ENCODE results near the gene DNMT3L. TPM values are rescaled to one million over a fixed set of nuclear protein-coding genes. Genes with fewer than 3 reads are reported as not detected.
"Not testable (repeated sequence)": the region's sequence is repeated elsewhere in the genome, so short reads cannot be mapped to it uniquely, and the experiment has no call there.

DNMT3L gene
- polyA plus RNA-seq: not detected

DNA sequence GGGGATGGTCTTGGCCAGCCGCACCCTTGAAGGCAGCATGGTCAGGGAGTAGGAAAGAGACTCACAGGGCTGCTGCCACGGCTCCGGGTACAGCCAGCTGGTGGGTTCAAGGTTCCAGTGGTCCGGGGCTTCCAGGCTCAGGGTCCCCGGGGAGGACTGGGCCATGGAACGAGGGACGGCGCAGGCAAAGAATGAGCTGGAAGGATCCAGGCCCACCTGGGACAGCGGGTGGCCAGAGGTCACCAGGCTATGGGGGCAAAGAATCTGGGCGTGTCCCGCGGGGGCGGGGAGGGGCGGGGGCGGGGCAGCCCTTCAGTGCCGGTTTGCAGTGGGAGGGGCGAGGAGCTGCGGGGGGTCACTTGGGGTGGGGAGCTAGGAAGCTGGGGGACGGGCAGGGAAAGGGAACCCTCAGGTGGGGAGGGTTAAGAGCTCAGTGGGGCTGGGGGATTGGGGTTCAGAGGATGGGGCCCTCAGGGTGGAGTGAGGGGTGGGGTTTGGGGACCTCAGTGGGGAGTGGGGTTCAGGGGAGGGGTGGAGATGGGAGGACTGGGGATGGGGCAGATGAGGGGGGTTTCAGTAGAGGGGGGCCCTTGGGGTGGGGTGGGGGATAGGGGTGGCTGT, at the start of gene DNMT3L:
Gene DNMT3L (minus strand): TSS at position 223 of the 621 bp plus-strand sequence. CDS start 638 bp downstream, outside the sequence.
- Mint-ChIP-seq H3K27ac (no peak within 1 kb of the TSS), H3K27me3 (ENCODE audit: low read depth in 3 of 3) (no peaks in the 10 kb centered on the region), H3K9me3 (no peaks in the 10 kb centered on the region), H3K36me3 (no peaks in the 10 kb centered on the region), H3K4me3 (no peak within 1 kb of the TSS), H3K4me1 (no peaks in the 10 kb centered on the region)
- DNase-seq: no peak

DNA sequence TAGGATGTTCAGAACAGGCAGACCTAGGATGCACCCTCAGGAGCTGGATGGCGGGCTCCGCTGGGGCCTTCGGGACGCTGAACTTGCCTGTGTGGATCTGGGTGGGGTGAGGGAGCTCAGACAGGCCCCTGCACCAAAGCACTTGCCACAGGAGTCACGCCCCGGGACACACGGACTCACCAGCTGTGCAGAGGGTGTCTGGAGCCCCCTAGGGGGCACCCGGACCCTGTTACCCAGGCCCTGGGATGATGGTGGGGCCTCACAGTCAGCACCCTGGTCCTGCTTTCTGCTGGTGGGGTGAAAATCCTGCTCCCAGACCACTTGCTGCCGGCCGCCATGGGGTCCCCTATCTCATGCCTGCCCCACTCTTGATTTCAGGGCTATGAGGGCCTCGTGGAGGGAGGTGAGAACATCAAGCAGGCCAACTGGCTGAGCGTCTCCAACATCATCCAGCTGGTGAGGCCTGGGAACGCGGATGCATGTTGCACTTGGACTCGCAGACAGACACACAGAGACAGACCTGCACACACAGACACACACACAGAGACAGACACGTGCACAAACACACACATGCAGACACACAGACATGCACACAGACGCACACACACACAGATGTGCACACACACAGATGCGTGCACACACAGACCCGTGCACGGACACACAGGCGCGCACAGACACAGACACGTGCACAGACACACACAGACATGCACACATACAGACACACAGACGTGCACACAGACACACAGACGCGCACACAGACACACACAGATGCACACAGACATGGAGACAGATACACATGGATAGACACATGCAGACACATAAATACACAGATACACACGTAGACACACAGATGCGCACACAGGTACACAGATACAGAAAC, 49.2 kb upstream of the DNMT3L start:
- H3K27ac Mint-ChIP-seq: peak overlapping the region in 2 of 6 donors; percentile 47 to 68
- H3K4me3 Mint-ChIP-seq: no peak overlapping the region
- H3K27me3 Mint-ChIP-seq (ENCODE audit: low read depth in 3 of 3): peaks cover 1 to 3% (median 2%) of the 10 kb centered on the region in 3 donors
- H3K9me3 Mint-ChIP-seq: no peaks in the 10 kb centered on the region
- no peak for DNase-seq
- peaks cover 5 to 7% (median 6%) of the 10 kb centered on the region in 3 donors for H3K36me3 Mint-ChIP-seq
- H3K4me1 Mint-ChIP-seq: peaks cover 0 to 4% of the 10 kb centered on the region in 2 donors

DNA sequence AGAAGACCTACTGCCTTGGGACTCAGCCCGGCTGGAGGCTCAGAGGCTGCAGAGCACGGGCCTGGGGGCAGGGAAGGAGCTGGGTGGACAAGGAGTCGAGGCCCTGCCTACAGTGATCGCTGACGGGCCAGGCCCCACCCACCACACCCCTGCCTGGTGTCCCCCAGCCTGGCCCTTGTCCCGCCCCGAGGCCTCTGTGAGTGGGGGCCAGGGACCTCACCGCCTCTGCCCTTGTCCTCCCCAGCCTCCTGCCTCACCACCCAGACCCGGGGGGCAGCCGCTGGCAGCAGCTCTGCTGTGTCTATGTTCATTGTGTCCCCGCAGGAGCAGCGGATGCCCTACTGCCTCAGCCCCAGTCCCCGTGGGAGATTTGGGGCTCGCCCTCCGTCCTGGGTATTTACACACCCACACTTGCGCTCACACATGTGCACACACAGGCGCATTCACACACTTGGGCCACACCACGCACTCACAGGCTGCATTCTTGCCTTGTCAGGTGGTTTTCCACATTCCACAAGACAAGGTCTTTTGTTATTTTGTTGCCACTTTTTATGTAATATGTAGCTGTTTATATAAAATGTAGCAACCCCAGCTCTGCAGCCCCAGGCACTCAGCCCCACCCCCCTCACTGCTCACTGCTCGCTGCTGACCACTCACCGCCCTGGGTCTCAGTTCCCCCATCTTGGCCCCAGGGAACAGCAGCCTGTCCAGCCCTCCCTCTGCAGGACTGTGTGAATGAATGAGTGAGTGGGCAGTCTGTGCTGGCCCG, 45.4 kb upstream of the DNMT3L start:
- H3K27ac Mint-ChIP-seq: peak overlapping the region in 1 of 6 donors; percentile 45
- H3K36me3 Mint-ChIP-seq: peaks cover 5 to 7% (median 6%) of the 10 kb centered on the region in 3 donors
- H3K4me1 Mint-ChIP-seq: peaks cover 17 to 19% of the 10 kb centered on the region in 2 donors
- DNase-seq: no peak
- H3K4me3 Mint-ChIP-seq: no peak overlapping the region
- H3K9me3 Mint-ChIP-seq: no peaks in the 10 kb centered on the region
- H3K27me3 Mint-ChIP-seq (ENCODE audit: low read depth in 3 of 3): peaks cover 1 to 2% (median 2%) of the 10 kb centered on the region in 3 donors

DNA sequence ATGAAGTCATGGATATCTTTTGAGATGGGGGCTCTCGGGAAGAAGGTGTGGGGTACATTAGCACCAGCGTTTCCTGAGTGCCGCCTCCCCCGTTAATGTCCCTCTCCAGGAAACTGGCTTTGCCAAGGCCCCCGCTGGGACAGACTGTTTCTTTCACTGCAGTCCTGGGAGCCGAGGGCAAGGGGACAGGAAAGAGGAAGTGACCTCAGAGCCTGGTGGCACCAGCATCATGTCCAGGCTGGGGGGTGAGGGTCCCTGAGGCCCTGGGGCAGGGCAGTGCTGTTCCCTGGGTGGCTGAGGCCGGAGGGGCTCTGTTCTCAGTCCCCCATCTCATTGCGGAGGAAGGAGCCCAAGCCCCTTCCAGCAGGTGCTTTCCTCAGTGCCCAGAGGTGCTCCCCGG, 44.0 kb upstream of the DNMT3L start:
- Mint-ChIP-seq H3K4me3 (no peak overlapping the region), H3K27me3 (ENCODE audit: low read depth in 3 of 3) (peaks cover 0 to 4% (median 1%) of the 10 kb centered on the region in 3 donors), H3K36me3 (no peaks in the 10 kb centered on the region), H3K9me3 (no peaks in the 10 kb centered on the region), H3K27ac (no peak overlapping the region), H3K4me1 (peaks cover 18 to 30% of the 10 kb centered on the region in 2 donors)
- no peak for DNase-seq

DNA sequence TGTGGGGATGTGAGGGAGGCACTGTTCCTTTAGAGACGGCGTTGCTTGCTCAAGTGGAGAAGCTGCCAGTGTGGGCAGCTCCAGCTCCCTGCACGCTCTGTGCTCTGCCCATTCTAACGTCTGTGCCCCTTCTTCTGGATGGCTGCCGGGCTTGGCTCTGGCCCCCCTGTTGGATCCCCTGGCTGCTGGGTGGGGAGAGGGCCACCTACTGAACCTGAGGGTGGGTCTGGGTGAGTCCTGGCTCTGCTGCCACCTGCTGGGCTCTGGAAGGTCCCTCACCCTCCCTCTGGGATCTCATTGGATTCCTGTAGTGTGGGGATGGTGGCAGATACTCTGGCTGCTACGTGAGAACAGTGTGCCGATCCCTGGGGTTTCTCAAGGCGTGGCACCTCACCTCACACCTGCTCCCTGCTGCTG, 43.2 kb upstream of the DNMT3L start:
- H3K4me1 Mint-ChIP-seq: peaks cover 18 to 30% of the 10 kb centered on the region in 2 donors
- DNase-seq: peak; percentile 22 to 30 (median 28)
- H3K36me3 Mint-ChIP-seq: no peaks in the 10 kb centered on the region
- H3K9me3 Mint-ChIP-seq: no peaks in the 10 kb centered on the region
- H3K27me3 Mint-ChIP-seq (ENCODE audit: low read depth in 3 of 3): peaks cover 0 to 4% (median 1%) of the 10 kb centered on the region in 3 donors
- H3K27ac Mint-ChIP-seq: peak overlapping the region in 4 of 6 donors; percentile 50 to 78 (median 52)
- H3K4me3 Mint-ChIP-seq: no peak overlapping the region

DNA sequence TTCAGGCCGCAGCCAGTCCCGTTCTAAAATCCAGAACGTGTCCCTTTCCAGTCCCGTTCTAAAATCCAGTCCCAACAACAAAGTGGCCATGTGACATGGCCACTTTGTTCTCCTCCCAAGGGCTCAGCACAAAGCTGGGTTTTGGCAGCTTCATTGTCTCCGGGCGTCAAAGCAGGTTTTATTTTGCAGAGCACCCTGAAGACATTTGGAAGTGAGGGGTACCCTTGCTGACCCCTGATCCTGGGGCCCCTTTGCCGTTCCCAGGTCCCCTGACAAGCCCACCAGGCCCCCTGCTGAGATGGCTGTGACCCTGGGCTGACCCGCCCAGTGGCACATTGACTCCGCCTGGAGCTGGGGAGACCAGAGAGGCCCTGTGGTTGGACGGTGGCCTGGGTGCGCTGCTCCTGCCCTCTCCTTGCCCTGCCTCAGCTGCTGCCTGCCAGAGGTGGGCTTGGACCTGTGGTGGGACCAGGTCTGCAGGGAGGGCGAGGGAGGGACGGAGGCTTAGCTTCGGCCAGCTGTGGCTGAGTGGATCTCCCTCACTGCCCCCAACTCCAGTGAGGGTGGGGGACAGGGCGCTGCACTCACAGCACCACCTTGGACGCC, 42.4 kb upstream of the DNMT3L start:
- peaks cover 0 to 4% (median 4%) of the 10 kb centered on the region in 3 donors for H3K27me3 Mint-ChIP-seq (ENCODE audit: low read depth in 3 of 3)
- peaks cover 23 to 34% of the 10 kb centered on the region in 2 donors for H3K4me1 Mint-ChIP-seq
- no peak for DNase-seq
- no peak overlapping the region for H3K27ac Mint-ChIP-seq
- H3K4me3 Mint-ChIP-seq: no peak overlapping the region
- H3K36me3 Mint-ChIP-seq: no peaks in the 10 kb centered on the region
- no peaks in the 10 kb centered on the region for H3K9me3 Mint-ChIP-seq

DNA sequence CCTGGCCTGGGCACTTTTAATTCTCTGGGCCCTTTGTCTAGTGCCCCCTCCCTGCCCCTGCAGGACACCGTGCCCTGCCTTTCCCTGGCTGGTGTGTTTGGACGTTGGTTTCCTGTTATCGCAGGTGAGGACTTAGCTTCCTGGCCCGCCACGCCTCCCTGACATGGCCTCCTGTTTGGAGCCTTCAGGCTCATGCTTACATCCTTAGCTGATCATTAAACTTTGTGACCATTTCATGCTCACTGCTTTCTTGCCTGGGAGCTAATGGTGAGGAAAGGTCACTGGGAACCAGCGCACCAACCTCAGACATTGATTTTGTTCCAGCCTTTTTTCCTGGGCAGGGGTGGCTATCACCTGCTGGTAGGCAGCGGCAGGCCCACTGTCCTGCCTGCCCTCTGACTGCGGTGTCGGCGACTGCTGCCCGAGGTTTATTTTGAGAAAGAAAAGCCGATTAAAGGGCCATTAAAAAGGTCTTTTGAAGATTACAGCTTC, 41.8 kb upstream of the DNMT3L start:
- H3K4me3 Mint-ChIP-seq: peak overlapping the region in 4 of 5 donors; percentile 34 to 60 (median 46)
- no peaks in the 10 kb centered on the region for H3K36me3 Mint-ChIP-seq
- H3K9me3 Mint-ChIP-seq: no peaks in the 10 kb centered on the region
- DNase-seq: no peak
- peak overlapping the region in 2 of 6 donors; percentile 11 to 60 for H3K27ac Mint-ChIP-seq
- peaks cover 0 to 5% (median 4%) of the 10 kb centered on the region in 3 donors for H3K27me3 Mint-ChIP-seq (ENCODE audit: low read depth in 3 of 3)
- H3K4me1 Mint-ChIP-seq: peaks cover 28 to 36% of the 10 kb centered on the region in 2 donors

DNA sequence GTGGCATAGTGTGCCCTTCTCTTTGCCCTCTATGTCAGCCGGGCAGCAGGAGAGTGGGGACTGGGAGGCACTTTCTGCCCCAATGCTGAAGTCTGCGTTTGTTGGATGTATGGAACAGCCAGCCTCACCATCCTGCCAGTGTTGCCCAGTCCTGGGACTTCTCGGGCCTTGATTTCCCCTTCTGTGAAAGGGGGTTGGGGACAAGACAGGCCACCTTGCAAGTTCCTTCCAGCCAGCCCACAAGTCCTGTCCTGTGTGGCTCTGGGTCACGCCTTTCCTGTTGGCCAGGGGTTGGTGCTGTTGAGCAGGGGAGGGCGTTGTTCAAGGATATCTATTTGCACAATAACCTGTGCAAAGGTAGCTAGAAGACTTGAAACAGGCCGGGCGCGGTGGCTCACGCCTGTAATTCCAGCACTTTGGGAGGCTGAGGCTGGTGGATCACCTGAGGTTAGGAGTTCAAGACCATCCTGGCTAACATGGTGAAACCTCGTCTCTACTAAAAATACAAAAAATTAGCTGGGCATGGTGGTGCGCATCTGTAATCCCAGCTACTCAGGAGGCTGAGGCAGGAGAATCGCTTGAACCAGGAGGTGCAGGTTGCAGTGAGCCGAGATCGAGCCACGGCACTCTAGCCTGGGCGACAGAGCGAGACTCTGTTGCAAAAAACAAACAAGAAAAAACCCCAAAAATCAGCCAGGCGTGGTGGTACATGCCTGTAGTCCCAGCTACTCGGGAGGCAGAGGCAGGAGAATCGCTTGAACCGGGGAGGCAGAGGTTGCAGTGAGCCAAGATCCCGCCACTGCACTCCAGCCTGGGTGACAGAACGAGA, 41.1 kb upstream of the DNMT3L start:
- H3K36me3 Mint-ChIP-seq, DNase-seq, H3K9me3 Mint-ChIP-seq: not testable (repeated sequence)
- peaks cover 0 to 10% (median 6%) of the 10 kb centered on the region in 3 donors for H3K27me3 Mint-ChIP-seq (ENCODE audit: low read depth in 3 of 3)
- peak overlapping the region in 2 of 5 donors; percentile 29 to 51 for H3K4me3 Mint-ChIP-seq
- H3K4me1 Mint-ChIP-seq: peaks cover 36 to 42% of the 10 kb centered on the region in 2 donors
- H3K27ac Mint-ChIP-seq: peak overlapping the region in 1 of 6 donors; percentile 39

DNA sequence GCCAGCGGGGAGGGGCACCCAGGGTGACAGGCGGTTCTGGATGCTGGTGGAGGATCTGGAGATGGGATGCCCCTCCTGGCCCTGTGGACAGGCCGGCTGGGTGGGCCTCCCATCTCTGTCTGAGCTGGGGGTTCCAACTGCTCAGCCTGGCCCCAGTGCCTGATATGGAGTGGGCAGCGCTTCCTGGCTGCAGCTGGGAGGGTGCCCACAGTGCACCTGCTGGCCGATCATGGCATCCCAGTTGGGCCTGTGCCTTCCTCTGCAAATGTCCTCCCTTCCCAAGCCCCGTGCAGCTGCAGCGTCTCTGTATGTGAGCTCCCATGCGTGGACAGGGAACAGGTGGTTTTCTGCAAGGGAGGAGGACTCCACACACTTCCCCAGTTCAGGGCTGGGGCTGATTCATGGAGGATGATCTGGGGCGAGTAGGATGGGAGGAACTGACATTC, 40.3 kb upstream of the DNMT3L start:
- H3K27me3 Mint-ChIP-seq (ENCODE audit: low read depth in 3 of 3): peaks cover 0 to 11% (median 6%) of the 10 kb centered on the region in 3 donors
- peaks cover 39 to 44% of the 10 kb centered on the region in 2 donors for H3K4me1 Mint-ChIP-seq
- peak overlapping the region in 3 of 6 donors; percentile 7 to 36 (median 24) for H3K27ac Mint-ChIP-seq
- DNase-seq: no peak
- no peaks in the 10 kb centered on the region for H3K36me3 Mint-ChIP-seq
- H3K9me3 Mint-ChIP-seq: no peaks in the 10 kb centered on the region
- peak overlapping the region; percentile 16 to 51 (median 29) for H3K4me3 Mint-ChIP-seq

DNA sequence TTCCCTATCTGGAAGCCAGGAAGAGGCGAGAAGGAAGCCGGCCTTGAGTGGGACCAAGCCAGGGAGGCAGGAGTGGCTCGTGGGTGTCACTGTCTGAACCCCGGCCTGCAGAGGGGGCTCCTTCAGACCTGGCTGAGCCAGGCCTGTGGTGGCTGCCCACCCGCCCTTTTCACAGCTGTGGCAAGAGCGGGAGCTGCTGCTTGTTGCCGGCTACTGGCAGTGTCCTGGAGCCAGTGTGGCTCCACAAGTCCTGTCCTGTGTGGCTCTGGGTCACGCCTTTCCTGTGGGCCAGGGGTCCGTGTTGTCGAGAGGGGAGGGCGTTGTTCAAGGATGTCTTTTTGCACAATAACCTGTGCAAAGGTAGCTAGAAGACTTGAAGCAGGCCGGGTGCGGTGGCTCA, 39.4 kb upstream of the DNMT3L start:
- peaks cover 0 to 11% (median 6%) of the 10 kb centered on the region in 3 donors for H3K27me3 Mint-ChIP-seq (ENCODE audit: low read depth in 3 of 3)
- H3K4me1 Mint-ChIP-seq: peaks cover 39 to 43% of the 10 kb centered on the region in 2 donors
- H3K36me3 Mint-ChIP-seq: no peaks in the 10 kb centered on the region
- H3K4me3 Mint-ChIP-seq: peak overlapping the region; percentile 61 to 75 (median 70)
- no peaks in the 10 kb centered on the region for H3K9me3 Mint-ChIP-seq
- DNase-seq: no peak
- H3K27ac Mint-ChIP-seq: peak overlapping the region in 2 of 6 donors; percentile 16 to 31

DNA sequence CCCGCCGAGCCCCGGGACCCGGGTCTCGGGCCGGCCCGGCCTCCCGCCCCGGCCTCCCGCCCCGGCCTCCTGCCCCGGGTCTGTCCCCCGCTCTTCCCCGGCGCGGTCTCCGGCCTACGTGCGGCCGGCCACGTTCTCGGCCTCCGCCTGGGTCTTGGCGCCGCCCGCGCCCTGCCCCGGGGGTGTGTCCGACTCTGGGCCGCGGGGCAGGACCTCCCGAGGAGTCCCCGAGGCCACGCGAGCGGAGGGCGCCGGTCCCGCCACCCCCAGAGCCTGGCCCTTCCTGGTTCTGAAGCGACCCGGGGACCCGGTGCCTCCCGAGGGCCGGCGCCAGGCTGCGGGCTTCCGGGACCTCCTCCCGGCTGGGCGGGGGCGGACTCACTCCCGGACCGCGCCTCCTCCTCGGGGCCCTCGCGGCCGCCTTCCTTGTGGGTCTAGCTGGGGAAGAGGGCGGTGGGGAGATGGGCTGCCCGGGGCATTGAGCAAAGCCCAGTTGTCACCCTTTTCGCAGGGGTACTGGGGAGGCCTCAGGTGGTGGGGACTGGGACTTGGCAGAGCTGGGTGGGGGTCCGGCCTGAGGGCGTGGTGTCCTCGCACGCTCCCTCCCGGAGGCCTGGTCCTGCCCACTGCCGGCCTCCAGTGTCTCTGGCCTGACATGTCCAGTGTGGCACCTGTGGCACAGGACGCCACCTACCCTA, 38.7 kb upstream of the DNMT3L start:
- Mint-ChIP-seq H3K36me3 (no peaks in the 10 kb centered on the region), H3K27me3 (ENCODE audit: low read depth in 3 of 3) (peaks cover 0 to 11% (median 6%) of the 10 kb centered on the region in 3 donors), H3K4me3 (peak overlapping the region; percentile 61 to 75 (median 70)), H3K27ac (peak overlapping the region in 2 of 6 donors; percentile 30 to 62), H3K4me1 (peaks cover 39 to 43% of the 10 kb centered on the region in 2 donors), H3K9me3 (no peaks in the 10 kb centered on the region)
- DNase-seq: peak; percentile 56 to 61 (median 58)

Data from immature natural killer cell (primary cell).